Activated T-helper 2 cell treated with anti-CD3 and anti-CD28 coated beads, Interferon-gamma antibody, Interleukin-2, Interleukin-4, amounts not matched to agents 10 μg/mL and 5 μg/mL and 100 μg/mL, durations not matched to agents 14 hours and 24 hours and 36 hours (primary cell): Measurements from ENCODE around the gene TAS2R30. TPM values are rescaled to one million over a fixed set of nuclear protein-coding genes. Genes with fewer than 3 reads are reported as not detected.
"Not testable (repeated sequence)": the region's sequence is repeated elsewhere in the genome, so short reads cannot be mapped to it uniquely, and the experiment has no call there.

ENCODE experiments used
- DNase-seq: peaks from one replicate; pipeline ENCODE4 v3.0.0; 2021; ENCODE audit warnings: low spot score
- H3K27ac Mint-ChIP-seq: one replicate; pipeline ENCODE4 v1.8.0; 2021; ENCODE audit warnings: mixed read lengths
- H3K27me3 Mint-ChIP-seq: one replicate; pipeline ENCODE4 v1.8.0; 2021; ENCODE audit warnings: low read depth, mixed read lengths
- H3K36me3 Mint-ChIP-seq: one replicate; pipeline ENCODE4 v1.8.0; 2021; ENCODE audit warnings: low read depth, mixed read lengths
- H3K4me1 Mint-ChIP-seq: one replicate; pipeline ENCODE4 v1.8.0; 2021; ENCODE audit warnings: low read depth, mixed read lengths
- H3K4me3 Mint-ChIP-seq: one replicate; pipeline ENCODE4 v1.8.0; 2021; ENCODE audit warnings: low read depth, mild to moderate bottlenecking, moderate library complexity, mixed read lengths
- H3K9me3 Mint-ChIP-seq: one replicate; pipeline ENCODE4 v1.8.0; 2021; ENCODE audit warnings: mixed read lengths
- intact Hi-C: fragments of 100-400 bp; cut with micrococcal nuclease; formaldehyde crosslinking; loops from one replicate; pipeline ENCODE4 v1.15.1; 2023
- total RNA-seq: library from RNA; stranded (reverse); gene quantifications from 2 replicates; pipeline ENCODE4 v1.2.3, GENCODE V29; 2022

Gene TAS2R30
- total RNA-seq, 1 donor from 2014 or later = 2.9 TPM

- intact Hi-C loops = no loop called here
- no peaks in the 10 kb centered on the region for H3K27me3 Mint-ChIP-seq
- DNase-seq = no peak
- peaks cover 3% of the 10 kb centered on the region for H3K4me1 Mint-ChIP-seq
- no peak overlapping the region for H3K27ac Mint-ChIP-seq
- peaks cover 66% of the 10 kb centered on the region for H3K36me3 Mint-ChIP-seq
- peaks cover 40% of the 10 kb centered on the region for H3K9me3 Mint-ChIP-seq
- H3K4me3 Mint-ChIP-seq = no peak overlapping the region
Observed at GRCh38 chr12:11154400-11154925, 20.0 kb upstream of the TAS2R30 start.

- no peak for DNase-seq
- H3K27ac Mint-ChIP-seq = no peak overlapping the region
- H3K36me3 Mint-ChIP-seq = peaks cover 55% of the 10 kb centered on the region
- H3K27me3 Mint-ChIP-seq = no peaks in the 10 kb centered on the region
- H3K4me1 Mint-ChIP-seq = peaks cover 2% of the 10 kb centered on the region
- H3K4me3 Mint-ChIP-seq = no peak overlapping the region
- peaks cover 44% of the 10 kb centered on the region for H3K9me3 Mint-ChIP-seq
- intact Hi-C loops = no loop called here
Observed at GRCh38 chr12:11152725-11153124, 18.3 kb upstream of the TAS2R30 start.

GRCh38 chr12:11150832-11151231 is 16.4 kb upstream of the TAS2R30 start:
- no peak overlapping the region for H3K27ac Mint-ChIP-seq
- intact Hi-C loops = no loop called here
- H3K36me3 Mint-ChIP-seq = peaks cover 47% of the 10 kb centered on the region
- H3K27me3 Mint-ChIP-seq = no peaks in the 10 kb centered on the region
- no peak overlapping the region for H3K4me3 Mint-ChIP-seq
- peaks cover 2% of the 10 kb centered on the region for H3K4me1 Mint-ChIP-seq
- peaks cover 40% of the 10 kb centered on the region for H3K9me3 Mint-ChIP-seq
- DNase-seq = no peak

- H3K4me1 Mint-ChIP-seq = peaks cover 2% of the 10 kb centered on the region
- intact Hi-C loops = no loop called here
- H3K27me3 Mint-ChIP-seq = no peaks in the 10 kb centered on the region
- DNase-seq = no peak
- no peak overlapping the region for H3K27ac Mint-ChIP-seq
- peaks cover 35% of the 10 kb centered on the region for H3K36me3 Mint-ChIP-seq
- no peak overlapping the region for H3K4me3 Mint-ChIP-seq
- peaks cover 27% of the 10 kb centered on the region for H3K9me3 Mint-ChIP-seq
Observed at GRCh38 chr12:11147420-11147819, 13.0 kb upstream of the TAS2R30 start.

GRCh38 chr12:11144297-11144696 is 9.9 kb upstream of the TAS2R30 start:
- no peak for DNase-seq
- no peak overlapping the region for H3K4me3 Mint-ChIP-seq
- H3K27ac Mint-ChIP-seq = no peak overlapping the region
- H3K36me3 Mint-ChIP-seq = peaks cover 42% of the 10 kb centered on the region
- no peaks in the 10 kb centered on the region for H3K27me3 Mint-ChIP-seq
- H3K9me3 Mint-ChIP-seq = peaks cover 16% of the 10 kb centered on the region
- no peaks in the 10 kb centered on the region for H3K4me1 Mint-ChIP-seq
- intact Hi-C loops = no loop called here

- intact Hi-C loops = no loop called here
- Mint-ChIP-seq H3K27me3 (no peaks in the 10 kb centered on the region), H3K4me3 (no peak overlapping the region), H3K4me1 (no peaks in the 10 kb centered on the region), H3K36me3 (peaks cover 40% of the 10 kb centered on the region), H3K9me3 (peaks cover 12% of the 10 kb centered on the region), H3K27ac (no peak overlapping the region)
- no peak for DNase-seq
Observed at GRCh38 chr12:11143352-11143751, 8.9 kb upstream of the TAS2R30 start.

GRCh38 chr12:11136075-11136474 is 1.6 kb upstream of the TAS2R30 start:
- Mint-ChIP-seq H3K27ac (no peak overlapping the region), H3K27me3 (no peaks in the 10 kb centered on the region), H3K4me3 (no peak overlapping the region), H3K36me3 (peaks cover 35% of the 10 kb centered on the region), H3K9me3 (no peaks in the 10 kb centered on the region), H3K4me1 (peaks cover 22% of the 10 kb centered on the region)
- intact Hi-C loops = no loop called here
- no peak for DNase-seq

GRCh38 chr12:11133816-11134215 is 628 bp downstream of the TAS2R30 start:
- Mint-ChIP-seq H3K27me3 (no peaks in the 10 kb centered on the region), H3K4me1 (peaks cover 22% of the 10 kb centered on the region), H3K9me3 (no peaks in the 10 kb centered on the region), H3K36me3 (peaks cover 32% of the 10 kb centered on the region), H3K4me3 (no peak overlapping the region), H3K27ac (no peak overlapping the region)
- intact Hi-C loops = no loop called here
- DNase-seq = no peak

- intact Hi-C loops = no loop called here
- Mint-ChIP-seq H3K27me3 (no peaks in the 10 kb centered on the region), H3K36me3 (peaks cover 39% of the 10 kb centered on the region), H3K27ac (no peak overlapping the region), H3K4me3 (no peak overlapping the region), H3K9me3 (no peaks in the 10 kb centered on the region), H3K4me1 (peaks cover 22% of the 10 kb centered on the region)
- no peak for DNase-seq
Observed at GRCh38 chr12:11133162-11133561, 1.3 kb downstream of the TAS2R30 start.

GRCh38 chr12:11130999-11131398 is 3.4 kb downstream of the TAS2R30 start:
- DNase-seq = no peak
- intact Hi-C loops = no loop called here
- H3K27me3 Mint-ChIP-seq = no peaks in the 10 kb centered on the region
- H3K36me3 Mint-ChIP-seq = peaks cover 51% of the 10 kb centered on the region
- peaks cover 11% of the 10 kb centered on the region for H3K4me1 Mint-ChIP-seq
- no peak overlapping the region for H3K27ac Mint-ChIP-seq
- no peak overlapping the region for H3K4me3 Mint-ChIP-seq
- H3K9me3 Mint-ChIP-seq = peaks cover 11% of the 10 kb centered on the region

- no peak overlapping the region for H3K27ac Mint-ChIP-seq
- no peak overlapping the region for H3K4me3 Mint-ChIP-seq
- intact Hi-C loops = no loop called here
- peaks cover 11% of the 10 kb centered on the region for H3K9me3 Mint-ChIP-seq
- no peak for DNase-seq
- H3K36me3 Mint-ChIP-seq = peaks cover 51% of the 10 kb centered on the region
- no peaks in the 10 kb centered on the region for H3K27me3 Mint-ChIP-seq
- H3K4me1 Mint-ChIP-seq = peaks cover 10% of the 10 kb centered on the region
Observed at GRCh38 chr12:11130382-11130781, 4.1 kb downstream of the TAS2R30 start.

GRCh38 chr12:11114130-11114529 is 20.3 kb downstream of the TAS2R30 start:
- H3K4me3 Mint-ChIP-seq, H3K27me3 Mint-ChIP-seq, intact Hi-C loops, DNase-seq, H3K27ac Mint-ChIP-seq: not testable (repeated sequence)
- peaks cover 90% of the 10 kb centered on the region for H3K9me3 Mint-ChIP-seq
- H3K4me1 Mint-ChIP-seq = peaks cover 18% of the 10 kb centered on the region
- peaks cover 94% of the 10 kb centered on the region for H3K36me3 Mint-ChIP-seq

GRCh38 chr12:11111213-11111612 is 23.2 kb downstream of the TAS2R30 start:
- peaks cover 21% of the 10 kb centered on the region for H3K4me1 Mint-ChIP-seq
- peaks cover 76% of the 10 kb centered on the region for H3K9me3 Mint-ChIP-seq
- H3K27me3 Mint-ChIP-seq, intact Hi-C loops, DNase-seq, H3K27ac Mint-ChIP-seq, H3K4me3 Mint-ChIP-seq: not testable (repeated sequence)
- peaks cover 94% of the 10 kb centered on the region for H3K36me3 Mint-ChIP-seq

- Mint-ChIP-seq H3K4me1 (peaks cover 21% of the 10 kb centered on the region), H3K27ac (no peak overlapping the region), H3K4me3 (no peak overlapping the region), H3K27me3 (no peaks in the 10 kb centered on the region), H3K9me3 (peaks cover 61% of the 10 kb centered on the region), H3K36me3 (peaks cover 77% of the 10 kb centered on the region)
- intact Hi-C loops = no loop called here
- DNase-seq = no peak
Observed at GRCh38 chr12:11108862-11109261, 25.6 kb downstream of the TAS2R30 start.
